Stimulated activated CD4-positive, alpha-beta T cell treated with anti-CD3 and anti-CD28 coated beads, Interleukin-12 subunit alpha, Interleukin-12 subunit beta, amount 100 ng/mL, for 4 hours (primary cell): Measurements from ENCODE around the gene TSR1.

Source experiments
- DNase-seq: peaks from one replicate; pipeline ENCODE4 v3.0.0-alpha.2; 2020

TSR1 gene

GRCh38 chr17:2277429-2278170 lies 58.7 kb downstream of the TSR1 start:
- no peak for DNase-seq

GRCh38 chr17:2275722-2276121 lies 60.5 kb downstream of the TSR1 start:
- DNase-seq, result no peak

- no peak for DNase-seq
Measured at GRCh38 chr17:2274414-2274813, 61.8 kb downstream of the TSR1 start.
